Testis (tissue), 3 donors: ENCODE data around the gene REEP2. TPM values are rescaled to one million over a fixed set of nuclear protein-coding genes. Genes with fewer than 3 reads are reported as not detected.
"Not testable (repeated sequence)": the region's sequence is repeated elsewhere in the genome, so short reads cannot be mapped to it uniquely, and the experiment has no call there.

Source experiments
- DNase-seq: peaks from one replicate; pipeline ENCODE4 v3.0.0-alpha.2; 2019
- H3K27ac ChIP-seq, 2 donors: fragments of 200-600 bp; sonication (generic); one replicate each; pipeline ENCODE4 v1.5.1; 2019
- H3K27me3 ChIP-seq: fragments of 200-600 bp; sonication (generic); one replicate; pipeline ENCODE4 v1.5.1; 2019
- H3K36me3 ChIP-seq: fragments of 200-600 bp; sonication (generic); one replicate; pipeline ENCODE4 v1.5.1; 2017; ENCODE audit warnings: low read depth; ENCODE audit errors: missing control alignments
- H3K4me1 ChIP-seq: fragments of 200-600 bp; sonication (generic); one replicate; pipeline ENCODE4 v1.5.1; 2019
- H3K4me3 ChIP-seq, 2 donors: fragments of 200-600 bp; sonication (generic); one replicate each; pipeline ENCODE4 v1.5.1; 2017 to 2019
- H3K9me3 ChIP-seq: fragments of 200-600 bp; sonication (generic); one replicate; pipeline ENCODE4 v1.5.1; 2017
- CTCF ChIP-seq, 3 experiments: fragments of 450-650 bp in 2 of 3; fragments of 200-600 bp in 1 of 3; sonication (generic) in 1 of 3; IDR thresholded peaks; one replicate each; pipeline ENCODE4 v1.5.1; 2016 to 2019; ENCODE audit warnings: antibody characterized with exemption in 3 of 3, mild to moderate bottlenecking in 2 of 3, moderate library complexity in 1 of 3
- POLR2A ChIP-seq: fragments of 450-650 bp; IDR thresholded peaks from one replicate; pipeline ENCODE4 v1.6.1; 2017; ENCODE audit warnings: antibody characterized with exemption, mild to moderate bottlenecking, moderate library complexity
- WGBS, 2 donors: methylation state at CpG; one replicate each; pipeline ENCODE4 v1.1.5; 2018; 5-methylcytosine and 5-hydroxymethylcytosine counted together
- intact Hi-C: fragments of 100-400 bp; cut with DNase I; formaldehyde crosslinking; loops from one replicate; pipeline ENCODE4 v1.15.1; 2023; ENCODE audit warnings: low total_unique reads
- polyA plus RNA-seq: library from polyadenylated mRNA; stranded (reverse); fragments of 350-450 nt; fragmentation: Illumina TruSeq; extraction: RNeasy Lipid Tissue Mini Kit (QIAGEN cat#74804); gene quantifications from one replicate; pipeline ENCODE4 v1.2.3, GENCODE V29; 2014; ENCODE audit warnings: low read depth, low replicate concordance; ENCODE audit not compliant: insufficient read depth
- total RNA-seq, 2 donors: library from RNA; depleted of rRNA; stranded (reverse); fragments of >200 nt; gene quantifications; one replicate each; pipeline ENCODE4 v1.2.3, GENCODE V29; 2016

Gene REEP2
- total and polyA plus RNA-seq, 3 donors from 2014 or later, result 13.5 to 18.3 (median 15.7) TPM

DNA sequence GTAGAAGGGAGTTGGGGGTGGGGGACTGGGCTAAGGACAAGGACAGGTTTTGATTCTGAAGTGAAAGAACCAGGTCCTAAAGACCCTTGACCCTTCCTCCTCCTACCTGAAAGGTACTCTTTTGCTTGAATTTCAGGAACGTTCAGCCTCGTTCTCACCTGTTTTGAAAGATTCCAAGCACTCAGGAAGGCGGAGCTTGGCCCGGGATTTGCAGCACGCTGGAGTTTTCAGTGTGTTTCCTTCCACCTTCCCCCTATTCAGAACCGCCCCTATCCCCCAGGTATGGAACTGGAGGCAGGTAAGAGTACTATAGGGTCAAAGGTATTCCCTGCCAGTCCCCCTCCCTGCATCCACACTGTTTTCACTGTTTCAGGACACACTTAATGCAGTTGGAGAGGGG, 33.5 kb downstream of the REEP2 start:
- no peak for TF ChIP-seq POLR2A
- no peak for TF ChIP-seq CTCF (IDR thresholded peaks at IDR 0.05)
- Histone ChIP-seq H3K36me3 (no peaks in the 10 kb centered on the region), H3K4me3 (no peak overlapping the region), H3K9me3 (no peaks in the 10 kb centered on the region), H3K27me3 (no peaks in the 10 kb centered on the region), H3K27ac (no peak overlapping the region), H3K4me1 (peaks cover 2% of the 10 kb centered on the region)
- 64 to 66% methylated on average over 6 of the region's 6 CpGs for WGBS, 2 donors
- no peak for DNase-seq
- intact Hi-C loops, result no loop called here

DNA sequence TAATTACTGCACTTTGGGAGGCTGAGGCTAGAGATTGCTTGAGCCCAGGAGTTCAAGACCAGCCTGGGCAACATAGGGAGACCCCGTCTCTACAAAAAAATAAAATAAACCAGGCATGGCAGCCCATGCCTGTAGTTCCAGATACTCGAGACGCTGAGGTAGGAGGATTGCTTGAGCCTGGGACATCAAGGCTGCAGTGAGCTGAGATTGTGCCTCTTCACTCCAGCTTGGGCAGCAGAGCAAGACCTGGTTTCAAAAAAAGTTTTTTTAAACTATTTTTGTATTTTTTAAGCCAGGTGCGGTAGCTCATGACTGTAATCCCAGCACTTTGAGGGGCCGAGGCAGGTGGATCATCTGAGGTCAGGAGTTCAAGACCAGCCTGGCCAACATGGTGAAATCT, 34.3 kb downstream of the REEP2 start:
- H3K4me1 ChIP-seq, DNase-seq, H3K27ac ChIP-seq, H3K4me3 ChIP-seq, H3K9me3 ChIP-seq, intact Hi-C loops, H3K36me3 ChIP-seq, H3K27me3 ChIP-seq: not testable (repeated sequence)
- 93 to 100% methylated on average over 5 of the region's 5 CpGs for WGBS, 2 donors

GRCh38 chr5:138476918-138477317, 38.1 kb downstream of the REEP2 start:
- H3K4me3 ChIP-seq, result no peak overlapping the region
- H3K9me3 ChIP-seq, result no peaks in the 10 kb centered on the region
- no peak overlapping the region for H3K27ac ChIP-seq
- no peaks in the 10 kb centered on the region for H3K4me1 ChIP-seq
- no peaks in the 10 kb centered on the region for H3K27me3 ChIP-seq
- 93 to 94% methylated on average over 7 of the region's 7 CpGs for WGBS, 2 donors
- TF ChIP-seq POLR2A (no peak), CTCF (IDR thresholded peaks at IDR 0.05) (no peak)
- DNase-seq, result no peak
- intact Hi-C loops, result no loop called here
- no peaks in the 10 kb centered on the region for H3K36me3 ChIP-seq

DNA sequence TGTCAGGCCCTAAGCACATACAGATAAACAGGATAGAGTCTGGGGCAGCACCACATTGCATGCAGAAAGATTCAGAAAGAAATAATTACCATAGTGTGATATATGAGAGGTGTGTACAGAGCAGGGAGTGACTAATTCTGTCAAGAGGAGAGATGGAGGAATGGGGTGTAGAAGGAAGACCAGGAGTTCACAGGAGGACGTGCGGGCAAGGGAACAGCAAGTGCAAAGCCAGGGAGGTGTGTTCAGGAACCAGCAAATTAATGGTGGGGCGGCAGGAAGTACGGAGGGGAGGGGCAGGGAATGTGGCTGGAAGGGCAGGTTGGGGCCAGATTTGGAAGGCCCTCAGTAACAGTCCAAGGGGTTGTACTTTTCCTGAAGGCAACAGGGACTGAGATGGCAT, 43.8 kb downstream of the REEP2 start:
- TF ChIP-seq POLR2A (no peak), CTCF (IDR thresholded peaks at IDR 0.05) (no peak)
- no peaks in the 10 kb centered on the region for H3K9me3 ChIP-seq
- H3K27me3 ChIP-seq, result no peaks in the 10 kb centered on the region
- H3K27ac ChIP-seq, result no peak overlapping the region
- H3K4me1 ChIP-seq, result no peaks in the 10 kb centered on the region
- no peak overlapping the region for H3K4me3 ChIP-seq
- DNase-seq, result no peak
- intact Hi-C loops, result no loop called here
- no peaks in the 10 kb centered on the region for H3K36me3 ChIP-seq
- 63 to 70% methylated on average over 4 of the region's 4 CpGs for WGBS, 2 donors

- 86 to 96% methylated on average over 5 of the region's 5 CpGs for WGBS, 2 donors
- Histone ChIP-seq H3K4me1 (peaks cover 24% of the 10 kb centered on the region), H3K36me3 (no peaks in the 10 kb centered on the region), H3K27ac (no peak overlapping the region), H3K4me3 (no peak overlapping the region), H3K27me3 (no peaks in the 10 kb centered on the region), H3K9me3 (no peaks in the 10 kb centered on the region)
- no peak for TF ChIP-seq POLR2A
- TF ChIP-seq CTCF (IDR thresholded peaks at IDR 0.05), result no peak
- no peak for DNase-seq
- intact Hi-C loops, result no loop called here
Measured at GRCh38 chr5:138488481-138488945, 49.7 kb downstream of the REEP2 start.
